GM18868 (cell line): ENCODE data around the gene TMC2.
"Not testable (repeated sequence)": the region's sequence is repeated elsewhere in the genome, so short reads cannot be mapped to it uniquely, and the experiment has no call there.

Source experiments
- ATAC-seq: cut with Tn5 transposase; IDR thresholded peaks from one replicate; pipeline ENCODE4 v1.9.1; 2021; ENCODE audit warnings: mild to moderate bottlenecking, moderate library complexity; ENCODE audit not compliant: unreplicated experiment

The TMC2 gene

GRCh38 chr20:2524709-2525506 is 11.5 kb upstream of the TMC2 start:
- ATAC-seq: peak; percentile 49

- not testable (repeated sequence) for ATAC-seq
These were observed 10.2 kb upstream of the TMC2 start for GRCh38 chr20:2526218-2526583.

- ATAC-seq: no peak
These were observed 8.6 kb upstream of the TMC2 start for GRCh38 chr20:2527762-2528161.

GRCh38 chr20:2528671-2529271 is 7.6 kb upstream of the TMC2 start:
- ATAC-seq: no peak

GRCh38 chr20:2533118-2533517 is 3.3 kb upstream of the TMC2 start:
- ATAC-seq: no peak

GRCh38 chr20:2535711-2536559 is 438 bp upstream of the TMC2 start:
- ATAC-seq: no peak

- ATAC-seq: no peak
These were observed 728 bp downstream of the TMC2 start for GRCh38 chr20:2537101-2537500.

- no peak for ATAC-seq
These were observed 2.0 kb downstream of the TMC2 start for GRCh38 chr20:2538356-2538755.

- no peak for ATAC-seq
These were observed 2.8 kb downstream of the TMC2 start for GRCh38 chr20:2538931-2539720.

GRCh38 chr20:2541940-2542339 is 5.6 kb downstream of the TMC2 start:
- ATAC-seq: no peak

GRCh38 chr20:2542361-2542760 is 6.0 kb downstream of the TMC2 start:
- no peak for ATAC-seq

GRCh38 chr20:2544211-2544610 is 7.8 kb downstream of the TMC2 start:
- no peak for ATAC-seq

- no peak for ATAC-seq
These were observed 9.2 kb downstream of the TMC2 start for GRCh38 chr20:2545594-2545993.

GRCh38 chr20:2557873-2558580 is 21.7 kb downstream of the TMC2 start:
- no peak for ATAC-seq

- ATAC-seq: no peak
These were observed 22.4 kb downstream of the TMC2 start for GRCh38 chr20:2558581-2559278.

- no peak for ATAC-seq
These were observed 22.9 kb downstream of the TMC2 start for GRCh38 chr20:2559279-2559626.

GRCh38 chr20:2559651-2560050 is 23.3 kb downstream of the TMC2 start:
- no peak for ATAC-seq

- no peak for ATAC-seq
These were observed 26.7 kb downstream of the TMC2 start for GRCh38 chr20:2563116-2563515.

GRCh38 chr20:2564406-2564805 is 28.0 kb downstream of the TMC2 start:
- ATAC-seq: no peak

- no peak for ATAC-seq
These were observed 39.3 kb downstream of the TMC2 start for GRCh38 chr20:2575682-2576081.
